Astrocyte (in vitro differentiated cells and primary cell): ENCODE results near the gene BCL2A1. TPM values are rescaled to one million over a fixed set of nuclear protein-coding genes. Genes with fewer than 3 reads are reported as not detected.

Experiments used
- DNase-seq: peaks from one replicate; pipeline ENCODE4 v3.0.0-alpha.2; 2010; ENCODE audit warnings: low read depth
- FAIRE-seq: peaks from 2 replicates; lab custom pipeline; 2011; peaks lifted over from hg19 to GRCh38; lab: Jason Lieb, UNC
- H2AFZ ChIP-seq: 2 replicates; pipeline ENCODE4 v1.6.0; 2012; ENCODE audit warnings: low read depth, low read length, inconsistent platforms
- H3K27ac ChIP-seq: 2 replicates; pipeline ENCODE4 v1.5.1; 2011; ENCODE audit warnings: low read depth, low read length, inconsistent platforms
- H3K27me3 ChIP-seq: 2 replicates; pipeline ENCODE4 v1.6.0; 2011; ENCODE audit warnings: low read length, inconsistent platforms; ENCODE audit not compliant: insufficient read depth
- H3K36me3 ChIP-seq: 2 replicates; pipeline ENCODE4 v1.5.1; 2011; ENCODE audit warnings: low read length, inconsistent platforms; ENCODE audit not compliant: insufficient read depth
- H3K4me1 ChIP-seq: 2 replicates; pipeline ENCODE4 v1.5.1; 2011; ENCODE audit warnings: low read length, inconsistent platforms; ENCODE audit not compliant: insufficient read depth
- H3K4me2 ChIP-seq: 2 replicates; pipeline ENCODE4 v1.6.0; 2012; ENCODE audit warnings: low read length, inconsistent platforms
- H3K4me3 ChIP-seq: 2 replicates; pipeline ENCODE4 v1.5.1; 2011; ENCODE audit warnings: low read depth, mild to moderate bottlenecking, low read length, inconsistent platforms; ENCODE audit not compliant: insufficient read depth
- H3K79me2 ChIP-seq: 2 replicates; pipeline ENCODE4 v1.6.0; 2012; ENCODE audit warnings: mild to moderate bottlenecking, low read length, inconsistent platforms; ENCODE audit not compliant: insufficient read depth
- H3K9ac ChIP-seq: 2 replicates; pipeline ENCODE4 v1.6.0; 2012; ENCODE audit warnings: mild to moderate bottlenecking, low read length, inconsistent platforms
- H3K9me3 ChIP-seq: 2 replicates; pipeline ENCODE4 v1.5.1; 2012; ENCODE audit warnings: low read depth, mild to moderate bottlenecking, low read length, inconsistent platforms; ENCODE audit not compliant: insufficient read depth
- H4K20me1 ChIP-seq: 2 replicates; pipeline ENCODE4 v1.6.0; 2012; ENCODE audit warnings: low read length, inconsistent platforms; ENCODE audit not compliant: insufficient read depth
- H3K27ac Mint-ChIP-seq: one replicate; pipeline ENCODE4 v1.8.0; 2021; ENCODE audit warnings: mild to moderate bottlenecking, mixed read lengths; ENCODE audit not compliant: unreplicated experiment
- H3K27me3 Mint-ChIP-seq: one replicate; pipeline ENCODE4 v1.8.0; 2021; ENCODE audit warnings: low read depth, mixed read lengths; ENCODE audit not compliant: unreplicated experiment
- H3K36me3 Mint-ChIP-seq: one replicate; pipeline ENCODE4 v1.8.0; 2021; ENCODE audit warnings: low read depth, mixed read lengths; ENCODE audit not compliant: unreplicated experiment
- H3K4me1 Mint-ChIP-seq: one replicate; pipeline ENCODE4 v1.8.0; 2021; ENCODE audit warnings: low read depth, mixed read lengths; ENCODE audit not compliant: unreplicated experiment
- H3K4me3 Mint-ChIP-seq: one replicate; pipeline ENCODE4 v1.8.0; 2021; ENCODE audit warnings: mild to moderate bottlenecking, moderate library complexity, mixed read lengths; ENCODE audit not compliant: unreplicated experiment
- H3K9me3 Mint-ChIP-seq: one replicate; pipeline ENCODE4 v1.8.0; 2021; ENCODE audit warnings: mild to moderate bottlenecking, mixed read lengths; ENCODE audit not compliant: unreplicated experiment
- EZH2 ChIP-seq: IDR thresholded peaks from 2 replicates; pipeline ENCODE4 v1.6.1; 2012; ENCODE audit warnings: mild to moderate bottlenecking, low read length, inconsistent platforms; ENCODE audit not compliant: insufficient read depth
- total RNA-seq: library from RNA; stranded (reverse); gene quantifications from 2 replicates; pipeline ENCODE4 v1.2.1, GENCODE V29; 2021
- TF ChIP-seq, protein P1 (sequence below): IDR thresholded peaks from 2 replicates; pipeline ENCODE4 v1.5.1; 2011; ENCODE audit warnings: low read depth, mild to moderate bottlenecking, inconsistent platforms, low read length, moderate library complexity; ENCODE audit not compliant: insufficient read depth

Gene BCL2A1
- total RNA-seq, 1 donor from 2014 or later, result not detected

DNA sequence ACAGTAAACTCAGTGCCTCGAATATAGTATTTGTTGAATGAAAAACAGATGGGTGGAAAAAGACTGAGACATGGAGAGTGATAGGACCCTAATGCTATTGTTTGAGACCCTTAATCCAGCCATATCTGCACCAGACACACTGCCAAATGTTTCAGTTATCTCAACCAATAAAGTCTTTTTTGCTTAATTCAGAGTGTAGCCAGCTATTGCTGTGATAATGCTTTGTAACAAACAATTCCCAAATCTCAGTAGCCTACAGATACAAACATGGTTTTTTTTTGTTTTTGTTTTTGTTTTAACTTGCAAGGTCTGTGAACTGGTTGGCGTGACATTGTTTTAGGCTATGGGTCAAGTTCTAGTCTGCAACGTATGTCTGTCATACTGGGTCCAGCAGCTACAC lies 17.0 kb upstream of the BCL2A1 start:
- Mint-ChIP-seq H3K27me3 (peaks cover 15% of the 10 kb centered on the region), H3K4me1 (no peaks in the 10 kb centered on the region), H3K27ac (no peak overlapping the region)

DNA sequence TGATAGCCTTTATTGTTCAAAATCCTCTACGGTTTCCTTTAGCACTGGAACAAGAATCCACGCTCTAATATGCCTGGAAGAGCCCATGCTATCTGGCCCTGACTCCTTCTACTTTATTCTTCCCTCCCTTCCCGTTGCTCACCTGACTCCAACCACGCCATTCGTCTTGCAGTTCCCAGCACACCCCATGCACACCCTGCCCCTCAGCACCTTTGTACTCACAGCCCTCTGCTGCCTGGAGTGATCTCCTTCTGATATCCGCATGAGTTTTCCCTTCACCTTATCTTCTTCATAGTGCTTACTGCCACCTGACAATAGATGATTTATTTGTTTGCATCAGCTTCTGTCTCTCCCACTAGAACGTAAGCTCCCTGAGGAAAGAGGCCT lies 16.6 kb upstream of the BCL2A1 start:
- peaks cover 4% of the 10 kb centered on the region for H3K9me3 Mint-ChIP-seq

More for the DNA sequence above, 17.0 kb upstream of the BCL2A1 start:
- Mint-ChIP-seq H3K36me3 (no peaks in the 10 kb centered on the region), H3K4me3 (no peak overlapping the region), H3K9me3 (peaks cover 4% of the 10 kb centered on the region)
- no peak overlapping the region for H2AFZ ChIP-seq
- H3K4me2 ChIP-seq, result no peak overlapping the region
- H4K20me1 ChIP-seq, result no peaks in the 10 kb centered on the region
- H3K36me3 ChIP-seq, result no peaks in the 10 kb centered on the region
- DNase-seq (no peak), FAIRE-seq (no peak)
- no peak for TF ChIP-seq EZH2
- TF ChIP-seq, protein P1, sequence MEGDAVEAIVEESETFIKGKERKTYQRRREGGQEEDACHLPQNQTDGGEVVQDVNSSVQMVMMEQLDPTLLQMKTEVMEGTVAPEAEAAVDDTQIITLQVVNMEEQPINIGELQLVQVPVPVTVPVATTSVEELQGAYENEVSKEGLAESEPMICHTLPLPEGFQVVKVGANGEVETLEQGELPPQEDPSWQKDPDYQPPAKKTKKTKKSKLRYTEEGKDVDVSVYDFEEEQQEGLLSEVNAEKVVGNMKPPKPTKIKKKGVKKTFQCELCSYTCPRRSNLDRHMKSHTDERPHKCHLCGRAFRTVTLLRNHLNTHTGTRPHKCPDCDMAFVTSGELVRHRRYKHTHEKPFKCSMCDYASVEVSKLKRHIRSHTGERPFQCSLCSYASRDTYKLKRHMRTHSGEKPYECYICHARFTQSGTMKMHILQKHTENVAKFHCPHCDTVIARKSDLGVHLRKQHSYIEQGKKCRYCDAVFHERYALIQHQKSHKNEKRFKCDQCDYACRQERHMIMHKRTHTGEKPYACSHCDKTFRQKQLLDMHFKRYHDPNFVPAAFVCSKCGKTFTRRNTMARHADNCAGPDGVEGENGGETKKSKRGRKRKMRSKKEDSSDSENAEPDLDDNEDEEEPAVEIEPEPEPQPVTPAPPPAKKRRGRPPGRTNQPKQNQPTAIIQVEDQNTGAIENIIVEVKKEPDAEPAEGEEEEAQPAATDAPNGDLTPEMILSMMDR, result no peak
- no peak overlapping the region for H3K9ac ChIP-seq
- no peaks in the 10 kb centered on the region for H3K4me1 ChIP-seq
- H3K4me3 ChIP-seq, result no peak overlapping the region
- no peak overlapping the region for H3K27ac ChIP-seq
- peaks cover 7% of the 10 kb centered on the region for H3K27me3 ChIP-seq
- no peaks in the 10 kb centered on the region for H3K9me3 ChIP-seq
- H3K79me2 ChIP-seq, result no peaks in the 10 kb centered on the region

More for the DNA sequence above, 16.6 kb upstream of the BCL2A1 start:
- no peak overlapping the region for H3K27ac ChIP-seq
- H3K9ac ChIP-seq, result no peak overlapping the region
- FAIRE-seq (no peak), DNase-seq (no peak)
- H3K9me3 ChIP-seq, result no peaks in the 10 kb centered on the region
- no peaks in the 10 kb centered on the region for H4K20me1 ChIP-seq
- Mint-ChIP-seq H3K27me3 (peaks cover 15% of the 10 kb centered on the region), H3K27ac (no peak overlapping the region), H3K4me1 (no peaks in the 10 kb centered on the region), H3K4me3 (no peak overlapping the region), H3K36me3 (no peaks in the 10 kb centered on the region)
- H3K4me1 ChIP-seq, result no peaks in the 10 kb centered on the region
- H3K27me3 ChIP-seq, result peaks cover 7% of the 10 kb centered on the region
- TF ChIP-seq EZH2, result no peak
- TF ChIP-seq, protein P1, result no peak
- H3K36me3 ChIP-seq, result no peaks in the 10 kb centered on the region
- H3K79me2 ChIP-seq, result no peaks in the 10 kb centered on the region
- H3K4me2 ChIP-seq, result no peak overlapping the region
- no peak overlapping the region for H2AFZ ChIP-seq
- no peak overlapping the region for H3K4me3 ChIP-seq
